Left lobe of liver (tissue), 2 donors: ENCODE data around the gene LINC00237. TPM values are rescaled to one million over a fixed set of nuclear protein-coding genes. Genes with fewer than 3 reads are reported as not detected.

Source experiments
- ATAC-seq: fragments of 200-7000 bp; cut with Tn5 transposase; one replicate; pipeline ENCODE4 v1.9.1; 2020; ENCODE audit warnings: mild to moderate bottlenecking, moderate library complexity
- DNase-seq: peaks from one replicate; pipeline ENCODE4 v3.0.0-alpha.2; 2020; ENCODE audit warnings: low spot score
- total RNA-seq: library from RNA; stranded (reverse); gene quantifications from one replicate; pipeline ENCODE4 v1.2.1, GENCODE V29; 2021
- donor health status: DM: no; HTN: no; CAD: no; lungs with moderate emphysema.
- donor health status: DM: no; HTN: yes; CAD: no.

Gene LINC00237
- total RNA-seq, 1 donor from 2014 or later = not detected

DNA sequence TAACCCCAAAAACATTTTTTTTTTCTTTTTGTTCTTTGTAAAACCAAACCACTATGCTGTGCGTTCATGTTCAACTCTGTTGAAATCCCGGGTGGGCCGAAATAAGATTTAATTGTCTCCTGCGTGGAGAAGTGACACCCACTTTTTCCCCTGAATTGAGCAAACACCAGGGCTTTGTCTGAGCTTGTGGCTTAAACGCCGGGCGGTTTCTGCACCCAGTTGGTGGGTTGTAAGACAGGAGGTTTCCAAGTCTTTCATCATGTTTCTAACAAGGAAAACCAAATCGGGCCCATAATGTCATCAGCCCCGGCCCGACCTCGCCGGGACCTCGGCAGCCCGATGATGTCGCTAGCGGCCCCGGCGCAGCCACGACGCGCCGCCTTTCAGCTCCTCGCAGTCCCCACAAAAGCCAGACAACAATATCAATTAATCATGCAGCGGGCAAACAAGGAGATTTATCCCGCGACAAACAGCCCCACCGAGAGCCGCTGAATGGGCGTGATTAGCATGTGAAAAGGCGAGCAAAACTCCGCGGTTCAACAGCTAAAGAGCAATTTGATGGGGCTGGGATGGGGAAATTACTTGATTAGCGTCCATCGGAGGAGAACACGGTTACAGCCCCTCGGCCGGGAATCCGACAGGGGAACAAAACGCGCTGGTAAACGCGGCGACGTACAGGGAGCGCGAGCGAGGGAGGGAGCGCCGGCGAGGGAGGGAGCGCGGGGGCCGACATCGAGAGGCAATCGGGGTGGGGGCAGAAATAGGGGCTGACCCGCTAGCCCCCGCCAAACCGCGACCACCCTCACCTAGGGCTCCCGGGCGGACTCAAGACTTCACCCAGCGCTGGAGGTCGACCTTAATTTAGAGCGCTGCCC, 5.3 kb downstream of the LINC00237 start:
- no peak for DNase-seq
- ATAC-seq = no peak

DNA sequence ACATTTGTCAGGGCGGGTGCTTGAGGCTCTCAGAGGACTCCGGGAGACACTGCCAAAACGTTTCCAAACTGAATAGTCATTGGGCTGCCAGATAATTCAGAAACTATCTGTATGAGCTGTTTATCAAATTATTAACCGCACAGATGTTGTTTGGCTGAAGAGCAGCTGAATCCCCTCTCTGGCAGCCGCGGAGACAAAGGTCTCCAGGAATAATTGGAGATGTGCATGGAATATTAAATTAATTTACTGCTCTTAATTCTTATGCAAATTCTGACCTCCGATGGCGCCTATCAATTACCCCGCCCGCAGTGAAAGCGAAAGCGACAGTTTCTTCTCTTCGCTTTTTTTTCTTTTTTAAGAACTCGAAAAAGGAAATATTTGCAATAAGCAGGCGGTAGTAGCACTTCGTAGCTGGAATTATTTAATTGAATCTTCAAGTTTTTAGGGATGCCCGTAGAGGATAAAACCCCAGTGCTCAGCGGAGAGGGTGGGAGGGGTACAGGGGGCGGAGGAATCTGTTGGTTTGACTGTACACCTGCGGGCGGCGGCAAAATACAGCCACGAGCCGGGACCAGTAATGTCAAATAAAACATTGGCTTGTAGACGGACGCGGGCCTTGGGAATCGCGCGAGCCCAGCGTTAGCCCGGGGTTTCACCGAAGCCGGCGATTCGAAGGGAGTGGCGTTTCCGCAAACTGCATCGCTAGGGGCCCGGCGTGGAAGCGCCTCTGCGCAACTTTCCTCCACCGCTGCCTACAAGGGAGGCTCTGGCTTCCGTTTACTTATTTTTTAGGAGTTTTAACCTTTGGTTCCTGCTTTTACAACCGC, 6.2 kb downstream of the LINC00237 start:
- DNase-seq = no peak

DNA sequence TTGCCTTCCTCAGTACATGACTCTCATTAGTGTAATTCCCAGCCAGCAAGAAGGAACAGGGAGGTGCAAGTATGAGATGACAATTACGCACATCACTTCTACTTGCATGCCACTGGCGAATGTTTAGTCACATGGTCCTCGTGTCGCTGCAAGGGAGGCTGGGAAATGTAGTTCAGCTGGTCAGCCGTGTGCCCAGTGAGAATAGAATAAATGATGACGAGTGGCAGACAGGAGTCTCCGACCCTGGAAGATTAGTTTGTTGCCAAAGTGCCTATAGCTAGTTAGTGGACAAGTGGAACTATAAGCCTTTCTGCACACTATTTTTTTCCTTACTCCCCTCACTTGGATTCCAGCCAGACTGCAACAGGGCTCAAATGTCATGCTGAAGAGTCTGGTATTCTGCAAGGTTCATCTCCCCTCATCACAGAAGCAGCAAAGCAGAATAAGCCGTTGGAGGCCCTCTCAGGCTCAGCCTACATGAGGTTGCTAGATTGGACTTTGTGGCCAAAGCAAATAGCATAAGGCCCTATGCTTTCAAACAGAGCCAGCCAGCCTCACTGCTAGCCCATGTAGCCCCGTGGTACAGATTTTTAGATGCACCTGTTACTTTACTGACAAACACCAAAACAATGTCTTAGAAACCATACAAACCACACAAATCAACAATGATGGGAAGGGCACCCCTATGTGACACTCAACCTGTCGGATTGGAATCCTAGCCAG, 9.7 kb downstream of the LINC00237 start:
- DNase-seq (no peak), ATAC-seq (no peak)

More for the DNA sequence above, 6.2 kb downstream of the LINC00237 start:
- peak; percentile 58 for ATAC-seq

DNA sequence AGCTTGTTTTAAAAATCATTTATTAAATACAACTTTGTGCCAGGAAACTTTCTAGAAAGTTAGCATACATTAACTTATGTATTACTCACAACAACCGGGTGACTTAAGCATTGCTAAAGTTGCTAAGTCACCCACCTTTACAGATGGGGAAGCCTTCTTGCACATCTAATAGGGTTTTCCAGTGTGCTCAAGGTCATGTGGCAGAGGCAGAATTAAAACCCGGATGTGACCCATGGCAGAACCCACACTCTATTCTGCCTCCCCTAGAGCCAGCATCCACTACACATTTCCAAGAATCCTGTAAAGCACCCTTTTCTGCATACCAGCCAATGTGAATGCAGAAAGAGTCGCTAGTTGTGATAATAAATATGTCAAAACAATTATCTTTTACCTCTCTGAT, 13.4 kb downstream of the LINC00237 start:
- DNase-seq (no peak), ATAC-seq (no peak)

DNA sequence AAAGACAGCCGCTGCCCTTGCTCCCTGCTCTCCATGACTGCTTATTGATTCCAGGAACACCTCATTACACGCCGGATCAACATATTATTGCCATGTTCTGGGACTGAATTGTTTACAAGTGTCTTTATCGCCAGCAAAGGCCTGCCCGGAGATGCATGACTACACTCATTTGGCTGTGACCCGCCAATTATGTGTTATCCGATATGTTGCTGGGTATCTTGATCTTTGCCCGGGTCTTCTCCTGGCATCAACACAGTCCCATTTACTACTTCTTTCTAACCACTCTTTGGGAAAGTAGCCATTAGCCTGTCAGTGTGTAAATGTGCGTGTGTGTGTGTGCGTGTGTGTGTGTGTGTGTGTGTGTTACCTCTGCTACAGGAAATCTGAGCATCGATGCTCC, 15.4 kb downstream of the LINC00237 start:
- ATAC-seq (no peak), DNase-seq (no peak)

DNA sequence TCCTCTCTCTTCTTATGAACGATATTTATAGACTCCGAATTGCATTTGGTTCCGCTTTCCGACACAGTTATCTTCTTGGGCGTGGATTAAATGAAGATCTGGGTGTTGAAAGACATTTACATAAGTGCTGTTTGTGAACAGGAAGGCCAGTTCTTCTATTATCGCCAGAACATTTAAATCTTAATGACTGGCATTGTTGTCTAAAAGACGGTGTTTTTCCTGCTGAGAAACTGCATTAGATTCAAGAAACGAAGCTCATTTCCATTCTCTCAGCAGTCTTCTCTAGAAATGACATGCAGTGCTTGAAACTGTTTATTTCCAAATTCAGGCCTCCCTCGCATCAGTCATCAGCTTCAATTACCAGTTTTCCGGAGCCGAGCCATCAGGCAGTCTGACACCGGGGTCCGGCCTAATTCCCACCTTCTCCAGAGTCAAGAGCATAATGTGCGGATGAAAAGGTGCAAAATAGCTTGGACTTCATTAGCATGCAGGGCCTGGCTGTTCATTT, 16.0 kb downstream of the LINC00237 start:
- no peak for ATAC-seq
- no peak for DNase-seq

DNA sequence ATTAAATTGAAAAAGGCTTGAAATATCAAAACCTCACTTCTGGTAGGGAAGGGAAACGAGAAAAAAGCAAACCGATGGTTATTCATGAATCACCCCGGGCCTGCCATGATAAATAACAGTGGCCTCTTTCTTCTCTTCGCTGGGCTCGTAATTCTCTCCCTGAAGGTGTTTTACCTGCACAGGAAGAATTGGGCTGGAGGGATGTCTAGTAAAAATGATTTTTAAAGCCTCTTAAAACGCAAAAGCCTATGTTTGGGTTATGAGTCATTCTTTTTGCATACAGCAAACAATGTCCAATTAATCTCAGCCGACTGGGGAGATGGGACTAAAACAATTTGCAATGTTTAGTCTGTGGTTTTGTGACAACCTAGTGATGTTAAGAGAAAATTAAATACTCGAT, 16.8 kb downstream of the LINC00237 start:
- DNase-seq = no peak
- no peak for ATAC-seq

DNA sequence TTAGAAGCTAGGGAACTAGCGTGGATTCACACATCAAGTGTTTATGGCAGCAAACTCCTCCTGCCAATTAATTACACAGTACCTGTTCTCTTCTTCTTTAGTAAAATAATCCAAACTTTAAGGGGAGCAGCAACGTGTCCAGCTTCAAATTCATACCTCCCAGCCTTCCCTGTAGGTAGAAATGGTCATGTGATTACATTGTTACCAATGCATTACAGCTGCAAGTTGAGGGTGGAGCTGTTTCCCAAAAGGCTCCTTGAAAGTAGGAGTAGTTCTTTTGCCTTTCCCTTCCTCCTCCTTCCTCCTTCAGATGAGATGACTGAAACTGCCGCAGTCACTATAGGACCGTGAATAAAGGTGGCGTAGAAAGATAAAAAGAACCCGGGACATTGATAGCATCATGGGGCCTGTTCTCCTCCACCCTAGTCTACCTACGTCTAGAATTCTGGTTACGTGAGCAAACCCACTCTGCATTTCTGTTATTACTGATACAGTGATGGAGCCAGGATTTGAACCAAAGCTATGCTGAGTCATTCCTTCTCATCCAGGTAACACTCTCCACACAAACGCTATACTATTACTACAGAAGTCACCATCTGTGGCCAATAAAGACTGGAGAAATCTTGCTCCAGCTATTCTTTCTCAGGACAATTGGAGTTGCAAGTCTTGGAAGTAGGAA, 18.2 kb downstream of the LINC00237 start:
- DNase-seq (no peak), ATAC-seq (no peak)

DNA sequence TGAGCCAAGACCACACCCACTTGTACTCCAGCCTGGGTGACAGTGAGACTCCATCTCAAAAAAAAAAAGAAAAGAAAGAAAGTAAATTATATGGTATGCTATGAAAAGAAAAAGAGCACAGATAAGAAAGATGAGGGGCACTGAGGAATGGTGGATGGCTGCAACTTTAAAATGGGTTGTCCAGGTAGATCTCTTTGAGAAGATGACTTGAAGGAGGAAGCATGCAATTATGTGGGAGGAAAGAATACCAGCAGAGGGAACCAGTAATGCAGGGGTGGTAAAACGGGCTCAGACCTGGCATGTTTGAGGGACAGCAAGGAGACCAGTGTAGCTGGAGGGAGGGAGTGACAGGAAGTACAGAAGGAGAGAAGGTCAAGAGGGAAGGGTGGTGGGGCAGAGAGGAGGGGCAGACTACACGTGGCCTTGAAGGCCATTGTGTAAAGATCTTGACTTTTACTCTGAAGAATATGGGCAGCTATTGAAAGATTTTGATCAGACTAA, 22.3 kb downstream of the LINC00237 start:
- no peak for ATAC-seq

DNA sequence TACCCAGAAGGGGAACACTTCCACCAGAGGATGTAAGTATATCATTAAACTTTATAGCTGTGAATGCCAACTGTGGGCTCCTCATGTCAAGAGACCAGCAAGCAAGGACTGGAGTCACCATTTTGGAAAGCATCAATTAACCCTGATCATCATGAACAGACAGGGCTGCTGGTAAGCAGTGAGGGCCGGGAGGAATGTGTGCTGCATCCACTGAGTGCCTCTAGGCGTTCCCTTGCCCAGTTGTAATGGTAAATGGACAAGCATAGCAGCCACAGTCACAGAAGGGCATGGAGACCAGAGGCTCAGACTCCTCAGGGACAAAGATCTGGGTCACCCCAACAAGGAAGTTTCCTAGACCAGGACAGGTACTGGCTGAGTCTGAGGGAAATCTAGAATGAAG, 23.6 kb downstream of the LINC00237 start:
- ATAC-seq (no peak), DNase-seq (no peak)

More for the DNA sequence above, 22.3 kb downstream of the LINC00237 start:
- DNase-seq = no peak

DNA sequence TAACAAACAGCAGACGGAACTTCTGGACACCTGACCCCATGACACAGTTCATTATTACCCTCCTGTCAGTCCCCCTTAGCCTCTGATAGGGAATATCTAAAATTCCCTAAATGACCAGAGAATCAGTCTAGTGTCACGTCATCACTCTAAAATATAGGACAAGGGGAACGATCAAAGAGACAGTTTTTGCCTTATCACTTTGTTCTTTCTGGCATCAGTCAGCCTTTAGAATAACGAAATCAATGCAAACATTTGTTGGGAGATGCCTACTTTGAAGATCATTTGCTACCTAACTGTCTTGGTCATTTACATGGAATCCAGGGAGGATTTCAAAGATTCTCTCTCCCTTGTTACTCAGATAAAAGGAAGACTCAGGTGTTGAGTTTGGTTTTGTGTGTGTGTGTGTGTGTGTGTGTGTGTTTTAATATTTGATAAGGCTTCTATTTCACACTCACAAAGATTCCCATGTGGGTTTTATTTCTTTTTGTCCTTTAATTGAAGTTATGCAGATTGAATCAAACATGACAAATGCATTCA, 28.3 kb downstream of the LINC00237 start:
- ATAC-seq = no peak
- DNase-seq = no peak

DNA sequence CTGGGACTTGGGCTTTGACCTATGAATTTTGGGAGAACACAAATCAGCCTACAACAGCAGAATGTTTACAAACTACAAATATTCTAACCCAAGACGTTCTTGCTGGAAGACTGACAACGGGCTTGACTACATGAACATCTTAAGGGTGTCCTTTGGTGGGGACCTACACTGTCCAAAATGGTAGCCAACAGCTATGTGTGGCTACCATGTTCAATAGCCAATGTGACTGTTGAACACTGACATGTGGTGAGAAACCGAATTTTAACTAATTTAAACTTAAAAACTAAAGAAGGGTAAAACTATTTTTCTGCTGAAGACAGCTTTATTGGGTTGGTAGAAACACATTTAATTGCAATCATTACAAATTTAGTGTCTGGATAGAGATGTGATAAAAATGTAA, 30.1 kb downstream of the LINC00237 start:
- ATAC-seq = no peak
- no peak for DNase-seq

DNA sequence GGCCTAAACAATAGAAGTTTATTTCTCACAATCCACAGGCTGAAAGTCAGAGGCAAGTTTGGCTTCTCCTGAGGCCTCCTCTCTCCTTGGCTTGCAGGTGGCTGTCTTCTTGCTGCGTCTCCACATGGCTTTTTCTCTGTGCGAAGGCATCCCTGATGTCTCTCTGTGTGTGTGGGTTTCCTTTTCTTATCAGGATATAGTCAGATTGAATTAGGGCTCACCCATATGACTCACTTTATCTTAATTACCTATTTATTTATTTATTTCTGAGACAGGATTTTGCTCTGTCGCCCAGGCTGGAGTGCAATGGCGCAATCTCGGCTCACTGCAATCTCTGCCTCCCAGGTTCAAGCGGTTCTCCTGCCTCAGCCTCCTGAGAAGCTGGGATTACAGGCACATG, 30.7 kb downstream of the LINC00237 start:
- DNase-seq (no peak), ATAC-seq (no peak)

DNA sequence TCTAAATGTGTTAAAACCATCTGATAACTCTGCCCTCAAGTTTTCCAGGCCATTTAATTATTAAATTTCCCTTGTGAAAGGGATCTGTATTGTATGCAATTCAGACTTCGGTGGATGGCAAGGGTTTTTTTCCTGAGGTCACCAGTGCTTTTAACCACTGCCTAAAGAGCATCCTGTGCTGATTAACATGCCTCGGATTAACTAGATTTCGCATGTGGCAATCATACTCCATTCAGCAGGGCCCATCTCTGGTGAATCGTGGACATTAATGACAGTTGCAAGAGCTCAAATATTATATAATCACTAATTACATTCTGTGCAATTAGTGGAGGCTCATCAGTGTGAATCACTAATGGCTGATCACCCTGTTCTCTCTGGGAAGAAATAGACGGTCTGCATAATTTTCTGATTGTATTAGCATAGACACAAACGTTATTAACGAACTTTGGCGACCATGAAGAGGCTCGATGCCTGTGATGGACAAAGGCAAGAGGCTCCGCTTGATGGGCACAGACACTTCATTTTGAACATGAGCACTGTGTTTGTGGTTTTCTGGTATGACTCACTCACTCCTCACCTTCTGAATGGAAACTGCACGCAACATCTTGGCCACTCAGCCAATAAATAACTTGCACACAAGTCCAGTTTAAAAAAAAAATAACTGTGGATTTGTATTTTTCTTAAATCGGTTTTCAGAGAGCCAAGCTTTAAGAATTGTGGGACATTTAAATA, 31.4 kb downstream of the LINC00237 start:
- ATAC-seq = no peak

DNA sequence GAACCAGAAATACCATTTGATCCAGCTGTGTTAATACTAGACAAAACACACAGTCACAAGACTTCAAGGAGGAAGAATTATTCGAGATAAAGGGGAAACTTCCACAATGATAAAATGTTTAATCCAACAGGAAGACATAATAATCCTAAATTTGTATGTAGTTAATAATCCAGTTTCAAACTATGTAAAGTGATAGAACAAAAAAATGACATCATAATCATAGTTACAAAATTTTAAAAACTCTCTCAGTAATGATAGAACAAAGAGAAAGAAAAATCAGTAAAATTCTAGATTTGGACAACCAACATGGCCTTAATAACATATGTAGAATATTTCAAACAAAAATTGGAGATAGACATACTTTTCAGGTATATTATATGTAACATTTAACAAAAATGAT, 38.9 kb downstream of the LINC00237 start:
- ATAC-seq (no peak), DNase-seq (no peak)

More for the DNA sequence above, 31.4 kb downstream of the LINC00237 start:
- DNase-seq = no peak

DNA sequence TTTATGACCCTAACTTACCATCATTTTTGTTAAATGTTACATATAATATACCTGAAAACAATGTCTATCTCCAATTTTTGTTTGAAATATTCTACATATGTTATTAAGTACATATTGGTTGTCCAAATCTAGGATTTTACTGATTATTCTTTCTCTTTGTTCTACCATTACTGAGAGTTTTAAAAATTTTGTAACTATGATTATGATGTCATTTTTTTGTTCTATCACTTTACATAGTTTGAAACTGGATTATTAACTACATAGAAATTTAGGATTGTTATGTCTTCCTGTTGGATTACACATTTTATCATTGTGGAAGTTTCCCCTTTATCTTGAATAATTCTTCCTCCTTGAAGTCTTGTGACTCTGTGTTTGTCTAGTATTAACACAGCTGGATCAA, 41.2 kb downstream of the LINC00237 start:
- no peak for DNase-seq
- no peak for ATAC-seq

DNA sequence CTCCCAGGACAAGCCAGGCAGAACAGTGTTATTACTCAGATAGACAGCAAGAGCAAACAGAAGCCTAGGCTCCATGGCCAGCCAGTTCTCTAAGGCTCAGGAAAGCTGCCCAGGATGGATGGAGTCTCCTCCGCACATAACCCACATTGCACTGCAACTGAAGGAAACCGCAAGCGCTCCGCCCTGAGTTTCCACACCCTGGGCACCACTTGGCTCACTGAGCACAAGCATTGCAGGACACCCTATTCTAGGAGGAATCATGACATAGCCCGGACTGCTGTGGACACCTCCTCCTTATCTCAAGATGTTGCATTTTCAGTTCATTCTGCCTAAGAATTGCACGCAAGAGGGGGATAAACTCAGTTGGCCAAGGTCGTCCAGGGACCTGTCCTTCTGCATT, 42.9 kb downstream of the LINC00237 start:
- DNase-seq = no peak
- ATAC-seq = no peak

DNA sequence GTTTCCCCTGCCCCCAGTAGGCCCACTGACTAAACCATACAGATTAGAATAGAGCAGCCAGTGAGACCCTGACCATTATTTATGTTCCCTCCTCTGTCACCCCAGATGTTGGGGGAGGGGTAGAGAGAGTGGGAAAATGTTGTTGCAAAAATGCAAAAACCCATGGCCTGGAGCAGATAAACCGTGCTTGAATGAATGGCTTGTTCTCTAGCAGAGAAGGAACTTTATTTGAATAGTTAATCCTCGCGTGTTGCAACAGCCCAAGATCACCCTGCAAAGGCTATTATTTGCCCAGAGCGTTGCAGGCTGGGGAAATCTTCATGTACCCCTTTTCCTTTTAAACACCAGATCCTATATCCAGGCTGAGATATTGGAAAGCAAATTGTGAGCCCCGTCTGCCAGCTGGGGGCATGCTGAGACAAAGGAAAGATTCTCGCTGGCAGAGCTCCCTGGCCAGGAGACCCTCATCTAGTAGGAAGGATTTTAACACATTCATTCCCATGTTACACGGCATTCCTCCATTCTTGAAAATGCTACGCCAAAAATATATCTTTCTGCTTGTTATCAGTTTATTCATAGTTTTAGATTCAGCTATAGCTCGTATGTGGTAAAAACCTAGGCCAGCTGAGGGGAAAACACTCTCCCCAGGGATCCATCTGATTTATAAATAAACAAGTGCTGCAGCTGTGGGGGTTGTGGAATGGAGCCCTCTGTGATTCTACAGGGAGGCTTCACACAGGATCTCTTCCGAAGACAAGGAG, 53.0 kb downstream of the LINC00237 start:
- ATAC-seq = no peak
- DNase-seq = no peak

DNA sequence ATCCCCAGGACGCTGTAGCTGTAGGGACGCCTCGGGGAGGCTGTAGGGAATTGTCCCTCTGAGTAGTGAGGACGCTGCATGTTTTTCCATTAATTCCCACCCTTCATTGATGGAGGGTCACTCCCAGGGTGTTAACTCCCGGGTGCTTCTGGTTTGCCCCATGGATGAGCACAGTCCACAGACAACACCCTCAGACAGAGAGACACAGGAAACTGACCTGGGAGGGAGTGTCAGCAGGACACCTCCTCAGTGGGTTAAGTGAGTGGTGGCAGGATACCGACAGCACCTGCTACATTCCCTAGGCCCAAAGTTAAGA, 53.5 kb downstream of the LINC00237 start:
- ATAC-seq (no peak), DNase-seq (no peak)
